ENCODE data around the gene KBTBD2.
"Not testable (repeated sequence)": the region's sequence is repeated elsewhere in the genome, so short reads cannot be mapped to it uniquely, and the experiment has no call there.

- not testable (repeated sequence) for TF ChIP-seq CTCF (IDR thresholded peaks at IDR 0.05; ENCODE audit: low read depth, low read length); EZH2phosphoT487 (IDR thresholded peaks at IDR 0.05; ENCODE audit: low read depth)
Observed at GRCh38 chr7:32828996-32829752, 62.4 kb downstream of the KBTBD2 start.

All from OCI-LY3 (cell line).